SK-N-MC (cell line): ENCODE results near the gene ODC1.

Source experiments
- EZH2 ChIP-seq: fragments of 200-600 bp; sonication (generic); IDR thresholded peaks from one replicate; pipeline ENCODE4 v1.6.1; 2017; ENCODE audit warnings: antibody characterized with exemption
- FOXP2 ChIP-seq: optimal IDR thresholded peaks from 2 replicates; pipeline ENCODE3; 2011; ENCODE audit warnings: mild to moderate bottlenecking, moderate library complexity; ENCODE audit not compliant: insufficient read depth; ENCODE audit errors: extremely low read length, control extremely low read depth
- POLR2AphosphoS5 ChIP-seq: IDR thresholded peaks from 2 replicates; pipeline ENCODE4 v1.6.1; 2012; ENCODE audit warnings: mild to moderate bottlenecking, low read depth, low read length, borderline replicate concordance

- TF ChIP-seq EZH2 (no peak), POLR2AphosphoS5 (no peak), FOXP2 (no peak)
Observed at GRCh38 chr2:10407841-10408648, 40.1 kb downstream of the ODC1 start.
